Sigmoid colon (tissue), 4 donors: ENCODE data around the gene NME2.

Experiments
- POLR2A ChIP-seq, 2 donors: fragments of 450-650 bp; IDR thresholded peaks; one replicate each; pipeline ENCODE4 v1.6.1; 2016; ENCODE audit warnings: antibody characterized with exemption in 2 of 2, mild to moderate bottlenecking in 2 of 2, moderate library complexity in 2 of 2
- POLR2AphosphoS5 ChIP-seq, 4 donors: sonication (generic); formaldehyde crosslinking; IDR thresholded peaks; one replicate each; pipeline ENCODE4 v1.6.1; 2017; ENCODE audit warnings: antibody characterized with exemption in 4 of 4

DNA sequence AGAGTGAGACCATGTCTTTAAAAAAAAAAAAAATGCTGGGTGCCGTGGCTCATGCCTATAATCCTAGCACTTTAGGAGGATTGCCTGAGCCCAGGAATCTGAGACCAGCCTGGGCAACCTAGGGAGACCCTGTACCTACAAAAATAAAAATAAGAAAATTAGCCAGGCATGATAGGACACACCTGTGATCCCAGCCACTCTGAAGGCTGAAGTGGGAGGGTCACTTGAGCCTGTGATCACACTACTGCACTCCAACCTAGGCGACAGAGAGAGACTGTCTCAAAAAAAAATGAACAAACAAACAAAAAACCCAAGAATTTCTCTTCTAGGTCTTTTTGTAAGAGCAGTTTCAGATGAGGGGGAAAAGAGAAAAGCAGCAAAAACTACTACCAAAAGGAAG is 34.6 kb downstream of the NME2 start:
- TF ChIP-seq POLR2AphosphoS5 (IDR thresholded peaks at IDR 0.05): no peak
- TF ChIP-seq POLR2A (IDR thresholded peaks at IDR 0.05): no peak
